ENCODE measurements around the gene LEFTY1.

Gene LEFTY1

GRCh38 chr1:225896937-225897549 lies 8.1 kb upstream of the LEFTY1 start:
- no peak for TF ChIP-seq CTCF (IDR thresholded peaks at IDR 0.05; ENCODE audit: low read depth, low read length, missing control alignments)
- DNase-seq (ENCODE audit: extremely low read depth, low read depth) = no peak
- no peak overlapping the region for H3K4me3 ChIP-seq (replicated peaks; ENCODE audit: low read depth, low read length)

- no peak for TF ChIP-seq CTCF (IDR thresholded peaks at IDR 0.05; ENCODE audit: low read depth, low read length, missing control alignments)
- H3K4me3 ChIP-seq (replicated peaks; ENCODE audit: low read depth, low read length) = no peak overlapping the region
- DNase-seq (ENCODE audit: extremely low read depth, low read depth) = no peak
Measured at GRCh38 chr1:225896494-225896893, 7.5 kb upstream of the LEFTY1 start.

- H3K4me3 ChIP-seq (replicated peaks; ENCODE audit: low read depth, low read length) = no peak overlapping the region
- no peak for DNase-seq (ENCODE audit: extremely low read depth, low read depth)
- TF ChIP-seq CTCF (IDR thresholded peaks at IDR 0.05; ENCODE audit: low read depth, low read length, missing control alignments) = no peak
Measured at GRCh38 chr1:225892307-225892706, 3.4 kb upstream of the LEFTY1 start.

GRCh38 chr1:225891229-225891972 lies 2.5 kb upstream of the LEFTY1 start:
- DNase-seq (ENCODE audit: extremely low read depth, low read depth) = no peak
- H3K4me3 ChIP-seq (replicated peaks; ENCODE audit: low read depth, low read length) = no peak overlapping the region
- TF ChIP-seq CTCF (IDR thresholded peaks at IDR 0.05; ENCODE audit: low read depth, low read length, missing control alignments) = no peak

GRCh38 chr1:225890346-225891228 lies 1.6 kb upstream of the LEFTY1 start:
- TF ChIP-seq CTCF (IDR thresholded peaks at IDR 0.05; ENCODE audit: low read depth, low read length, missing control alignments) = no peak
- no peak overlapping the region for H3K4me3 ChIP-seq (replicated peaks; ENCODE audit: low read depth, low read length)
- DNase-seq (ENCODE audit: extremely low read depth, low read depth) = no peak

GRCh38 chr1:225889743-225890142 lies 797 bp upstream of the LEFTY1 start:
- no peak overlapping the region for H3K4me3 ChIP-seq (replicated peaks; ENCODE audit: low read depth, low read length)
- no peak for TF ChIP-seq CTCF (IDR thresholded peaks at IDR 0.05; ENCODE audit: low read depth, low read length, missing control alignments)
- DNase-seq (ENCODE audit: extremely low read depth, low read depth) = no peak

Data from HFF-Myc (cell line).